GM12872 (cell line): ENCODE results near the gene RAC2.
A peak's percentile ranks its signal among the peaks of the same experiment; 100 is the strongest.

Experiments
- CTCF ChIP-seq: IDR thresholded peaks from 3 replicates; pipeline ENCODE4 v1.5.1; 2011; ENCODE audit warnings: low read depth, mild to moderate bottlenecking, low read length, moderate library complexity; ENCODE audit not compliant: insufficient read depth

Gene RAC2

GRCh38 chr22:37204045-37204655, 39.9 kb downstream of the RAC2 start:
- TF ChIP-seq CTCF: no peak

DNA sequence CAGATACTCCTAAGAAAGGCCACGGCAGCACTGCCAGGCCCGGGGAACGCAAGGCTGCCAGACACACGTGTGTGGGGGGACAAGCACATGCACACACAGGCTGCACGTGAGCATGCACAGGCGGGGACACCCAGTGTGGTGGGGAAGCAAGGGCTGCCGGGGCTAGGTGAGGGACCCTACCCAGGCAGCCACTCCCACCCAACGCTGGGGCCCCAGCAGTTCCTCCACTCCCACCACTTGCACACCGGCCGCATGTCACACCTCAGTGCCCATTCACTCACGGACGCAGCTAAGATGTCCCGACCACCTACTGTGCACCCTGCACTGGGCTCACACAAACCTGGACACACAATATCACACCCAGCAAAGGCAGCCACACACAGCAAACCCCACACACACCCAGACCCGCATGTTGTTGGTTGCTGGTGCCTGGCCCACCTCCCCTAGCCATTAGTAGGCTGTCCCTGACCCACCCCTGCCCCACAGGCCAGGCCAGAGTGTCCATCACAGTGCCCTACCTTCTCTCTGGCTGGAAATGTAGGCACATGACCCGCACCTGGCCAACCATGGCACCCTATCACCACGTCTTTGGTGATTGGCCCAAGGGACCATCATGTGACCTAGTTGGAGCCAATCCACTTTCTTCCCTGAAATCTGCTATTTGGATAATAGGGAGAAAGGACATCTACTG, 40.6 kb downstream of the RAC2 start:
- no peak for TF ChIP-seq CTCF

- no peak for TF ChIP-seq CTCF
Observed at GRCh38 chr22:37202716-37203115, 41.4 kb downstream of the RAC2 start.

- TF ChIP-seq CTCF: no peak
Observed at GRCh38 chr22:37202001-37202555, 42.0 kb downstream of the RAC2 start.

DNA sequence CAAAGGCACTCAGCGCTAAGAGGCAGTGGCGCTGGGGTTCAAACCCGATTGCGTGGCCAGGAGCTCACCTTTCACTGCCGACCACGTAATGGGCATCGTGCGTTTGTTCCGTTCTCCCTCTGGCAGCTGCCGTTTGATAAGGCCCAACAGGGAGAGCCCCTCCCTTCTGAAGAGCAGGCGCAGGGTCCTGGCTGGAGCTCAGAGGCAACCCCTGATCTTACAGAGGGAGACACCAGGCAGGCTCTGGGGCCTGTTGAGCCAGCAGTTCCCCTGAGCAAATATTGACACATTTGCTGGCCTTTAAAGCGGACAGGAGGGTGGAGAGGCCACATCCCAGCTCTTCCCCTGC, 44.3 kb downstream of the RAC2 start:
- no peak for TF ChIP-seq CTCF

DNA sequence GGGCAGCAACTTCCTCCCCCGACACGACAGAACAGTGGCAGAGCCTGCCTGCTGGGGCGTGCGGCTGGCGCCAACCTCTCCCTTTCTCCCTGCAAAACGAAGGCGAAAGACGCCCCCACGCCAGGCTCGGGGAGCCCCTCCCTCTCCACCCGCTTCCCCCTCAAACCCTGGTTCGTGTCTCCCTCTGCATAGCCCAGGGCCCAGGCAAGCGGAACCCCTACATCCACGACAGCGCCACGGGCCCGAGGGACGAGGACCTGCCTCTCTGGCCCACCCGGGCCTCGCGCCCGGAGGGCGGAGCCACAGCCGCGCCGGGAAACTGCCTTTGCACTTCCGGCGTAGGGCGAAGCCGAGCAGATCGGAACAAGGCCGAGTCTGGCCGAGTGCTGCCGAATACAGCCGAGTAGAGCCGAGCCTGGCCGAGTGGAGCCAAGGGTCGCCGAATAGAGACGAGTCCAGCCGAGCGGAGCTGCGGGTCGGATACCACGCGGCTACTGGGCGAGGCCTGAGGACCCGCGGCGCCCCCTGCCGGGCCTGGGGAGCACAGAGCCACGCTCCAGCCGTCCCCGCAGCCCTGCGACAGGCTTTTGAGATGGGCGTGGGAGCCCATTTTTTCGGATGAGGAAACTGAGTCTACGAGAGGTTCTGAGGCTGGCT, 44.8 kb downstream of the RAC2 start:
- TF ChIP-seq CTCF: peak; percentile 90

DNA sequence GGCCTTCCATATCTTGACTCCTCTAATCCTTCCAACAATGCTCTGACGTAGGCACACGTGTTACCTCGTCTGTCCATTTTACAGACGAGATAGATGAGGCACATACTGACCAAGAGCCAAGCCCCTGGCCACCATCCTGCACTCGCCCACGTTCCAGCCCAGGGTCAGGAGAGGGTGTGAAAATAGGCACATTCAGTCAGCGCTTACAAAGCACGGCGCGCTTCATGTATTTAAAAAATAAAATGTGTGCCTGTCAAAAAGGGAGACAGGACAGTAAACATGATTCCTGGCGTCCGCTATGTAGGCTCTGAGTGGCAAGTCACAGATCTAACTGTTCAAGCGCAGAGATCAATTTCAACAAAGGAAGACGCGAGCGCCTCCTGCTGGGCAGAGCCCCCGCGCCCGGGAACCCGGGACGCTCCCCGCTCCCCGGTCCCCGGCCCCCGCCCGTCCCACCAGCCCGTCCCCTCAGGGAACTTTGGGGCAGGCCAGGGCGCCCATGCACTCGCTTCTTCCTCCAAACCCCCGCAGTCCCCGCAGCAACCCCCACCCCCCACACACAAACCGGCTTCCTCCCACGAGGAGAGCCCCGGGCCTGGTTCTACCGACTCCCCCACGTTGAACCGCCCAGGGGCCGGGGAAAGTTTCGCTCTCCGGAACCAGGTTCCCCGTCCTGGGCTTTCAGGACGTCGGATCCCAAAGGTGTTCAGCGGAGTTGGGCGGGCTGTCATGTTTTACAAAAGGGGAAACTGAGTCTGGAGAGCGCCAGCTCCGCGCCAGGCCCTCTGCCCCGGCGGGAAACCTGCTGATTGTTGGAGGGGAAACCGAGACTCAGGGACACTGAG, 45.6 kb downstream of the RAC2 start:
- peak; percentile 79 for TF ChIP-seq CTCF
